ENCODE data around the gene ATP6V0A4.
"Not testable (repeated sequence)": the region's sequence is repeated elsewhere in the genome, so short reads cannot be mapped to it uniquely, and the experiment has no call there.

- TF ChIP-seq, protein P1, sequence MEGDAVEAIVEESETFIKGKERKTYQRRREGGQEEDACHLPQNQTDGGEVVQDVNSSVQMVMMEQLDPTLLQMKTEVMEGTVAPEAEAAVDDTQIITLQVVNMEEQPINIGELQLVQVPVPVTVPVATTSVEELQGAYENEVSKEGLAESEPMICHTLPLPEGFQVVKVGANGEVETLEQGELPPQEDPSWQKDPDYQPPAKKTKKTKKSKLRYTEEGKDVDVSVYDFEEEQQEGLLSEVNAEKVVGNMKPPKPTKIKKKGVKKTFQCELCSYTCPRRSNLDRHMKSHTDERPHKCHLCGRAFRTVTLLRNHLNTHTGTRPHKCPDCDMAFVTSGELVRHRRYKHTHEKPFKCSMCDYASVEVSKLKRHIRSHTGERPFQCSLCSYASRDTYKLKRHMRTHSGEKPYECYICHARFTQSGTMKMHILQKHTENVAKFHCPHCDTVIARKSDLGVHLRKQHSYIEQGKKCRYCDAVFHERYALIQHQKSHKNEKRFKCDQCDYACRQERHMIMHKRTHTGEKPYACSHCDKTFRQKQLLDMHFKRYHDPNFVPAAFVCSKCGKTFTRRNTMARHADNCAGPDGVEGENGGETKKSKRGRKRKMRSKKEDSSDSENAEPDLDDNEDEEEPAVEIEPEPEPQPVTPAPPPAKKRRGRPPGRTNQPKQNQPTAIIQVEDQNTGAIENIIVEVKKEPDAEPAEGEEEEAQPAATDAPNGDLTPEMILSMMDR (IDR thresholded peaks at IDR 0.05) = not testable (repeated sequence)
- not testable (repeated sequence) for TF ChIP-seq POLR2A (IDR thresholded peaks at IDR 0.05)
Observed at GRCh38 chr7:138695776-138696175, 102.2 kb downstream of the ATP6V0A4 start.

All from lower leg skin (tissue), 3 donors.